HG02981 (cell line): ENCODE measurements around the gene ZNF618.

ENCODE experiments used
- ATAC-seq: cut with Tn5 transposase; IDR thresholded peaks from one replicate; pipeline ENCODE4 v1.9.1; 2021; ENCODE audit warnings: mild to moderate bottlenecking, moderate library complexity; ENCODE audit not compliant: unreplicated experiment

ZNF618 gene, protein sequence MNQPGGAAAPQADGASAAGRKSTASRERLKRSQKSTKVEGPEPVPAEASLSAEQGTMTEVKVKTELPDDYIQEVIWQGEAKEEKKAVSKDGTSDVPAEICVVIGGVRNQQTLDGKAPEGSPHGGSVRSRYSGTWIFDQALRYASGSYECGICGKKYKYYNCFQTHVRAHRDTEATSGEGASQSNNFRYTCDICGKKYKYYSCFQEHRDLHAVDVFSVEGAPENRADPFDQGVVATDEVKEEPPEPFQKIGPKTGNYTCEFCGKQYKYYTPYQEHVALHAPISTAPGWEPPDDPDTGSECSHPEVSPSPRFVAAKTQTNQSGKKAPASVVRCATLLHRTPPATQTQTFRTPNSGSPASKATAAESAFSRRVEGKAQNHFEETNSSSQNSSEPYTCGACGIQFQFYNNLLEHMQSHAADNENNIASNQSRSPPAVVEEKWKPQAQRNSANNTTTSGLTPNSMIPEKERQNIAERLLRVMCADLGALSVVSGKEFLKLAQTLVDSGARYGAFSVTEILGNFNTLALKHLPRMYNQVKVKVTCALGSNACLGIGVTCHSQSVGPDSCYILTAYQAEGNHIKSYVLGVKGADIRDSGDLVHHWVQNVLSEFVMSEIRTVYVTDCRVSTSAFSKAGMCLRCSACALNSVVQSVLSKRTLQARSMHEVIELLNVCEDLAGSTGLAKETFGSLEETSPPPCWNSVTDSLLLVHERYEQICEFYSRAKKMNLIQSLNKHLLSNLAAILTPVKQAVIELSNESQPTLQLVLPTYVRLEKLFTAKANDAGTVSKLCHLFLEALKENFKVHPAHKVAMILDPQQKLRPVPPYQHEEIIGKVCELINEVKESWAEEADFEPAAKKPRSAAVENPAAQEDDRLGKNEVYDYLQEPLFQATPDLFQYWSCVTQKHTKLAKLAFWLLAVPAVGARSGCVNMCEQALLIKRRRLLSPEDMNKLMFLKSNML

DNA sequence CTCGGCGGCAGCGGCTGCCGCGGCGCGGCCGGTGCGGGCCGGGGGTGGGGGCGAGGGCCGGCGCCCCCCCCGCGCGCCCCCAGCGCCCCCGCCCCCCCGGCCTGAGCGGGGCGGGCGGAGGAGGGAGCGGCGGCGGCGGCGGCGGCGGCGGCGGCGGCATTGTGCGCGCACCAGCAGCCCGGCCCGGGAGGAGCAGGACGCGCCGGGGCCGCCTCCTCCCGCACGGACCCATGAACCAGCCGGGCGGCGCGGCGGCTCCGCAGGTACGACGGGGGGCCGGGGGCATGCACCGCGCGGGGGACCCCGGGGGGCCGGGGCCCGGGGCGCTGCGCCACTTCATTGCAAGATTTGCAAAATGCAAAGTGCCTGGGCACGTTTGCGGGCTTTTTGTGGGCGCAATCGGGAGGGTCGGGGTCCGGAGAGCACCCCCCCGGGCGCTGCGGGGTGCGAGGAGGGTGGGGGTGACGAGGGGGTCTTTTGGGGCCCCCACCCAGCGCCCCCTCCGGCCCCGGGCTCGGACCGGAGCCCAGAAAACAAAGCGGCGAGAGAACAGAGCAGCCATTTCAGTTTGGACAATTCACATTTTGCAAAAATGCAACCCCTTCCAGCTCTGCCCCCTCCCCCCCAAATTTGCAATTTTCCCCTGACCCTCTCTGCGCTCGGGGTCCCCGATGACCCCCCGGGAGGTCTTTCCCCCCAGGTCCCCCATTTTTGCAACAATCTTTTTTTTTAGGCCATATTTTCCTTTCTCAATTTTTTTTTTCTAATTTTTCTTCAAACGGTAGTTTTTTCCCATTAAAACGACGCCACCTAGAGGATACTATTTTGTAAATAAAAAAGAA lies at the start of gene ZNF618:
Gene ZNF618 (plus strand): TSS at position 159 of the 842 bp plus-strand sequence. CDS start 72 bp downstream, at position 231.
- peak; percentile 72 for ATAC-seq

GRCh38 chr9:113828221-113828620 lies 47.9 kb upstream of the ZNF618 start:
- ATAC-seq = no peak

DNA sequence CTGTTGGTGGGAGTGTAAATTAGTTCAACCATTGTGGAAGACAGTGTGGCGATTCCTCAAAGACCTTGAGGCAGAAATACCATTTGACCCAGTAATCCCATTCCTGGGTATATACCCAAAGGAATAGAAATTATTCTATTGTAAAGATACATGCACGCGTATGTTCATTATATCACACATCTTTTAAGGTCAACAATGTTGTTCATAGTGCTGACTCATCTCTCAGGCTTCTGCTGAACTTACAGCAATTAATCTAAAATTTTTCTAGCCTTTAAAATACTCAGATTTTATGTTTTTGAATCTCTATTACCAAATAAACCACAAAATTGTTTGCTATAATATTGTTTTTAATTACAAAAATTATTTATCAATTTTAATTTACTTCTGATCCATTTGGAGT lies 38.8 kb upstream of the ZNF618 start:
- ATAC-seq = no peak

DNA sequence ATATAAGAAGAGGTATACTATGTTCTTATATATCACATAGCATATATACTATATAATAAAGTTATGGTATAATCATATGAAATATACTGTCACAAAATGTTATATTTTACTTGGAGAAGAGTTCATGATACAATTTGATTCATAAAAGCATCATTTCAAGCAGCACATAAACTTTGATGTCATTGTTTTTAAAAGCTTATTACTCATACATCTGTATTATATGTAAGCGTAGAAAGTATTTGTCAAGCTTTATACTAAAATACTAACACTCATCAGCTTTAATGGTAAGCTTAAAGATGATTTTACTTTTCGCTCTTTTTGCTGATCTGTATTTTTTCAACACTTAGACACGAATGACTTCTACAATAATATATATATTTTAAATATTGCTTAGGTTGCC lies 34.0 kb upstream of the ZNF618 start:
- no peak for ATAC-seq

DNA sequence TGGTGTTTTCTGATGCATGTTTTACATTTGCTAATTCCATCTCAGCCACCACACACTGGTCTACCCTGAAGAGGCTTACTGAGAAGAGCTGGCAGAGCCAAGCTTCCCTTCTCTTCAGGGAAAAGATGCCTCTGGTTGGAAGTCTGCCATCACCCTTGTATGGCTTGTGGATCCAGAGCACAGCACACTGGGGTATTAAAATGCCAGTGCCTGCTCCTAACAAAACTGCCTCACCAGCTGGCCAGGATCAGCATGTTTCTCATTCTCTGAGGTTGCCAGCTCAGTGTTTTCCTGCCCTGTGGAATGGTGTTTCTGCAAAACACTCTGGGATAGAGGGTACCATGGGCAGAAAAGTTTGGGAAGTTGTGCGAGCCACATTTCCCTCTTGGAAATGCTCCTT lies 31.6 kb upstream of the ZNF618 start:
- ATAC-seq = no peak

DNA sequence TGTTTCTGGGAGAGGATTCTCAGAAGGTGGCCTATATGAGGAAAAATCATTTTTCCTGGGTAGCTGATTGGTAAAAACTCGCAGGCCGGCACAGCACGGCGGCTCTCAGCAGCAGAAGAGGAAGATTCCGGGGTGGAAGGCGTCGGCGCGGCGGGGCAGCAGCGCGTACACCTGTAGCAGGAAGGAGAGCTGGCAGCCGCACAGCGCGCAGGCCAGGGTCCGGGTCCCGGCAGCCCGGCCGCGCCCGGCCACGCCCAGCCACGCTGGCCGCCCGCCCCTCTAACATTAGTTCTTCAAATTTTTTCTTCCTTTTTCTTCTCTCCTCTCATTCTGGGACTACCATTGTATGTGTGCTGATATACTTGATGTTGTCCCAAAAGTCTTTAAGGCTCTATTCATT lies 24.8 kb upstream of the ZNF618 start:
- ATAC-seq = no peak

GRCh38 chr9:113851873-113852272 lies 24.2 kb upstream of the ZNF618 start:
- ATAC-seq = no peak

DNA sequence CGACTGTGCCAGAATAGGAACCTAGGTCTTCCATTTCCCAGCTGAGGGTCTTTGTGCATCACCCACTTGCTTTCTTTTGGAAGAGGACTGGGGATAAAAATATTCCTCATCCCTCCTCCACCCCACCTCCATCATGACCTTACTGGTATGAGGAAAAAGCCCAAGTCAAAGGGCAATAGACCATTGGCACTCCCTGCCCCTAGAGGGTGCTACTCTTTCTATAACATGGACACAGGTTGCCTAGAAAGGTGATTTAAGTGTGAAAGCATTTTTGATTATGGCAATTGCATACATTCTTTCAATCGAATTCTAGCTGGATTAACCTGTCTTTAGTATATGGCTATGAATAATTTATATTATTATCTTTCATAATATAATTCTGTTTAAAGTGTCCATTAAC lies 22.8 kb upstream of the ZNF618 start:
- ATAC-seq = no peak

- ATAC-seq = no peak
Measured at GRCh38 chr9:113854310-113854709, 21.8 kb upstream of the ZNF618 start.

DNA sequence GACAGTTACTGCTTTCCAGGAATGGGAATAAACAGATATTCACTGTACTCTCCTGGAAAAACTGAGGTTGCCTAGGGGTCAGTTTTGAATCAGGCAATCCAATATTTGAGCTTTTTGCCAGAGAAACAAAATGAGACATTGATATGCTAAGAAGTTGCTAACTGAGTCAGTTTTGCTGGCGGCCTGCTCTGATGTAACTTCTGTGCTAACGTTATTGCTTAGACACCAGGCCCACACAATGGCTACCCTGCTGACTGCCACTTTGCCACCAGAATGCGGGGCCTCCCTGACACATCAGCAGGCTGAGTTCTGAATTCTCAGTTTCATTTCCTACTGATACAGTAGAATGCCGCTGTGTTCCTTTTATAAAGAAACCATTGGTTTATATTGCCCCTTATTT lies 18.2 kb upstream of the ZNF618 start:
- ATAC-seq = no peak

DNA sequence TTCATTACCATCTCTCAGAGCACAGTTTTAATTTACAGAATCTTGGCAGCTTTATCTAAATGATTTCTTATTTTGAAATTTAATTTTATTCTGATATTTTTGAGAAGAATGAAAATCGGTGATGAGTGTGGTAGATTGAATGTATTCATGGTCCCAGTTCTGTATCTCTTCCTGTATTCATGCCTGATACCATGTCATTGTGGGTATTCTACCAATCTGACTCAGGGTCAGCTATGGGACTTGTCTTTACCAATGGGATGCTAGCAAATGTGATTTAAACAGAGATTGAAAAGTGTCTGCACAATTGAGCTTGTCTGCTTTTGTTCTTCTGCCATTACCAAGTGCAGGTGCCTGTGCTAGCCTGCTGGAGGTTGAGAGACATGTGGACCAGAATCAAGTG lies 17.8 kb upstream of the ZNF618 start:
- ATAC-seq = no peak

DNA sequence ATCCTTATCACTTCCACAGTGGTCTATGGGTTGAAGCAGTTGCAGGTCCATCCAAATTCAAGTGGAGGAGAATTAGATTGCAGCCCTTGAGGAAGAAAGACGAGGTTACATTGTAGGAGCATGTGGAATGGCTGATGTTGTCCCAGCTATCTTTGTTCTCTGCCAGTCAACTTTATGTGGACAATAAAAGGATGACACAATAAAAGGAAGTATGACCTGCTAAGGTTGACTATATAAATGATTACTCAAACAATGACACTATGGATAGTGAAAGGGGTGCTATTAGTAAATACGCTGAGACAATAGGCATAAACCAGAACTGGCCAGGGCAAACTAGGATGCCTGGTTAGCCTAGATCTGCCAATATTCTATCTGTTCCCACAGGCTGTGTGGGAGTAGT lies 12.8 kb upstream of the ZNF618 start:
- ATAC-seq = no peak

GRCh38 chr9:113868501-113868900 lies 7.6 kb upstream of the ZNF618 start:
- no peak for ATAC-seq

- no peak for ATAC-seq
Measured at GRCh38 chr9:113872485-113873143, 3.5 kb upstream of the ZNF618 start.

DNA sequence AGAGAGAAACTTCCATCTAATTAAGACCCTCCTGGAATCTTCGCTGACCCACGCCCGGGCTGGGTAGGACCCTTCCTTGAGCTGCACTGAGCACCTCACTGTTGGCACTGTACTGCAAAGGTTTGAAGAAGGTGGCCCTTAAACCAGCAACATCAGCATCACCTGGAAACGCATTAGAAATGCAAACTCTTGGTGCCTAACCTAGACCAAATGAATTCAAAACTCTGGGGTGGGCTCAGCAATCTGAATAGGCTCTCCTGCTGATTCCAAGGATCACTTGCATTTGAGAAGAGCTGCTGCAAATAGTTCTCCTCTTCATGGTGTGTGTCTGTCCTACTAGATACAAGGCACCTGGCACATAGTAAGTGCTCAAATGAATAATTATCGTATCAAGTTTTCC lies 2.7 kb upstream of the ZNF618 start:
- no peak for ATAC-seq

- no peak for ATAC-seq
Measured at GRCh38 chr9:113873926-113874325, 2.2 kb upstream of the ZNF618 start.

DNA sequence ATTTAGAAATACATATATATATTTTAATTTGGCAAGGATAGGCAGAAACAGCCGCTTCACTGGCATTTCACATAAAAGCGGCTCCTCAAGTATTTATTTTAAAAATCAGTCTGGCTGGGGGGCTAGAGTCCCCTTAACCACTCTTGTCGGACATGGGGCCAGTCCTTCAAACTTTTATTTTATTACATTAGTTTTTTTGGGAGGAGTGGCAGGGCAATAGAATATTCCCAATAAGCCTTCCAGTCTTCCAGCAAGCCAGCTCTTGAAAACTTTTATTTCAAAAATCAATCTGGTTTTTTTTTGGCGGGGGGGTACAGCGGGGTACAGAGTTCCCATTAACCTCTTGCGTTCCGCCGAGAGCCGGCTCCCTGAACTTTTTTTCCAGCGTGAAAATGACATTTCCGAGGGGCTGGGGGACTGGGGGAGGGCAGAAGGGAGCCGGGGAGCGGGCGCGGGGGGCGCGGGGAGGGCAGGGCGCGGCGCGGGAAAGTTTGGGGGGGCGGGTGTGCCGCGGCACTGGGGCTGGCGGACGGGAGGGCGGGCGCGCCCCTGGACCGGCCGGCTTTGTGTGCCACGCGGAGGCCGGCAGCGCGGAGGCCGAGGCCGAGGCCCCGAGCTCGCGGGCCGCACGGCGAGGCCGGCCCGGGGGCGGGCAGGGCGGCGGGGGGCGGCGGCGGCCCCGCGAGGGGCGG lies 504 bp upstream of the ZNF618 start:
- peak; percentile 13 for ATAC-seq

DNA sequence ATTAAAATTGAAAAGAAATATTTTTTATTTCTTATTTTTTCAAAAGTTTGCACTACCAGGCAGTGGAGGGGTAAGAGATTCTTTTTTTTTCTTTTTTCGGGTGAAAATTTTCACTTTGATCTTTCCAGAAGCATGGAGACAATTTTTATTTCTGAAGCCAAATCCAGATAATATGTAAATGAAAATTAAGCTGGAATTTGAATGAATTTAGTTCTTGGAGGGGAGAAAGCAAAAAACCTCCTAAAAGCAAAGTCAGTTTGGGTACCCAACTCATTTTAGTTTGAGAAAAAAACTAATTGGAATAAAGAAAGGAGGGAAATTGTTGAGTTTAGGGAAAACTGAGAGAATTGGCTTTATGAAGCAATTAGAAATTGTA lies 872 bp downstream of the ZNF618 start:
- no peak for ATAC-seq

GRCh38 chr9:113879318-113879717 lies 3.2 kb downstream of the ZNF618 start:
- no peak for ATAC-seq

DNA sequence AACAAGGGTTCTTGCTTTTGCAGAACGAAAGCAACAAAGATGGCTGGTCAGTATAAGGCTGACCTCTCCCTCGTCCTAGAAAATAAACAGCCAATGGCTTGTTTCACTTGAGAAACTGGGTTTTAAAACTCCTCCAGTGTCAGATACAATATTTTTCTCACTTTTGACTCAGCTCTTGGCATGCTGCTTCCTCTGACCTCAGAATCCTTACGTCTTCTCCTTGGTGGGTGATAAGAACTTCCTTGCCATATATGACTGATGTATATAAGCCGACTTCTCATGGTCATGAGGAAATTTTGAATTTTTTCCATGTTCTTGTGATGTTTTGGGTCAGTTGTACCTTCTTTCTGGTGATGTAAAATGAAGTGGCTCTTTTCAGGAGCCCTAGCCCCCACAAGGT lies 3.8 kb downstream of the ZNF618 start:
- no peak for ATAC-seq
